ENCODE results near the gene SH3YL1.

SH3YL1 gene

DNA sequence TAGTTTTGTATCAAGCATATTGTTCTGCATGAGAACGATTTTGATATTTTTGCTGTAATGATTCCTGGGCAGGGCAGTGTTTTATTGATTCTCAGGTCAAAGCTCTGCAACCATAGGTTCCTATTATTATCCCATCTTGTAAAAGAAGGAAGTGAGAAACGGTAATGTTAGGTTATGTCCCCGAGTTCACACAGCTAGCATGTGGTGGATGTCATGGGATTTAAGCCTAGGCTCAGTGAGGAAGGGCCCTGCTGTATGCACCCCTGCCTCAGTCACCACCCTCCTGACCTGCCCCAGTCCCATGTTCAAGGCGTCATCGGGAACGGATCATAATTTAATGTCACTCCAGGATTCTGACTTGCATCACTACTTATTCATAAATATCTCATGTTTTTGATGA, 11.6 kb upstream of the SH3YL1 start:
- DNase-seq (ENCODE audit: low spot score), result peak; percentile 54
- TF ChIP-seq, protein P1, sequence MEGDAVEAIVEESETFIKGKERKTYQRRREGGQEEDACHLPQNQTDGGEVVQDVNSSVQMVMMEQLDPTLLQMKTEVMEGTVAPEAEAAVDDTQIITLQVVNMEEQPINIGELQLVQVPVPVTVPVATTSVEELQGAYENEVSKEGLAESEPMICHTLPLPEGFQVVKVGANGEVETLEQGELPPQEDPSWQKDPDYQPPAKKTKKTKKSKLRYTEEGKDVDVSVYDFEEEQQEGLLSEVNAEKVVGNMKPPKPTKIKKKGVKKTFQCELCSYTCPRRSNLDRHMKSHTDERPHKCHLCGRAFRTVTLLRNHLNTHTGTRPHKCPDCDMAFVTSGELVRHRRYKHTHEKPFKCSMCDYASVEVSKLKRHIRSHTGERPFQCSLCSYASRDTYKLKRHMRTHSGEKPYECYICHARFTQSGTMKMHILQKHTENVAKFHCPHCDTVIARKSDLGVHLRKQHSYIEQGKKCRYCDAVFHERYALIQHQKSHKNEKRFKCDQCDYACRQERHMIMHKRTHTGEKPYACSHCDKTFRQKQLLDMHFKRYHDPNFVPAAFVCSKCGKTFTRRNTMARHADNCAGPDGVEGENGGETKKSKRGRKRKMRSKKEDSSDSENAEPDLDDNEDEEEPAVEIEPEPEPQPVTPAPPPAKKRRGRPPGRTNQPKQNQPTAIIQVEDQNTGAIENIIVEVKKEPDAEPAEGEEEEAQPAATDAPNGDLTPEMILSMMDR (IDR thresholded peaks at IDR 0.05; ENCODE audit: borderline replicate concordance, control extremely low read depth, extremely low read depth, insufficient read depth, missing control alignments), result no peak
- in situ Hi-C loops (cut with MboI; ENCODE audit: low sequenced_read_pairs, unreplicated experiment), result no loop called here

DNA sequence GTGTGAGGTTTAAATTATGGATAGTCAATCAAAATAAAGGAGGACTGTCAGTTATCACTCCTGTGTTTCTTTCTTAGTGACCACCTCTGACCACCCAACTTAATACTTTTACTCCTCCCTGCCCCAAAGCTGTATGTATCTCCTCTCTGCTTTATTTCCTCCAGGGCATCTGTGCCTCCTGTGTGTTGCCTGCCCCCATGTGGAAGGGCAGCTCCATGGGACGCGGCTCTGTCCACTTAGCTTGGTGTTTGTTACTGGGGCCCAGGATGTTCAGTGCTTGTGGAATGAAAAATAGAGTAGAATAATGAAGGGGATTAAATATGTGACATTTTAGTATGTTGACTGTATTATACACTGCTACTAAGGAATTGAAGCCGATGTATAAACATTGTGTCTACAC, 10.7 kb upstream of the SH3YL1 start:
- no peak for DNase-seq (ENCODE audit: low spot score)
- TF ChIP-seq, protein P1 (IDR thresholded peaks at IDR 0.05; ENCODE audit: borderline replicate concordance, control extremely low read depth, extremely low read depth, insufficient read depth, missing control alignments), result no peak
- in situ Hi-C loops (cut with MboI; ENCODE audit: low sequenced_read_pairs, unreplicated experiment), result no loop called here

DNA sequence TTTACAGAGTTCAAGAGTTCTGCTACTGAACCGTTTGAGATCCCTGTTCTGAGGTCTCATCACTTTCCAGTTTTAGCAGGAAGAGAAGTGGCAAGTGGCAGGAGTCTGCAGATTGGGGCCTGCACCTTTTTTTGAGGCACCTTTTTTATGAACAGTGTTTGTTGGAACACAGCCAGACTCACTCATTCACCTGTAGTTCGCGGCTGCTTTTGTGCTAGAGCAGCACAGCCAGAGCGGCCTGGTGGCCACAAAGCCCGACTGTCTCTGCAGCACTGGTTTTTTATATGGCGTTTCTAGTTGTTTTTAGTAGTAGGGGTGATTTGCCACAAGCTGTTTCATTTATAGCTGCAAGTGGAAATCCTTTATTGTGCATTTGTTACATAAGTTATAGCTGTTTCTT, 9.5 kb upstream of the SH3YL1 start:
- in situ Hi-C loops (cut with MboI; ENCODE audit: low sequenced_read_pairs, unreplicated experiment), result no loop called here
- DNase-seq (ENCODE audit: low spot score), result no peak
- TF ChIP-seq, protein P1 (IDR thresholded peaks at IDR 0.05; ENCODE audit: borderline replicate concordance, control extremely low read depth, extremely low read depth, insufficient read depth, missing control alignments), result no peak

DNA sequence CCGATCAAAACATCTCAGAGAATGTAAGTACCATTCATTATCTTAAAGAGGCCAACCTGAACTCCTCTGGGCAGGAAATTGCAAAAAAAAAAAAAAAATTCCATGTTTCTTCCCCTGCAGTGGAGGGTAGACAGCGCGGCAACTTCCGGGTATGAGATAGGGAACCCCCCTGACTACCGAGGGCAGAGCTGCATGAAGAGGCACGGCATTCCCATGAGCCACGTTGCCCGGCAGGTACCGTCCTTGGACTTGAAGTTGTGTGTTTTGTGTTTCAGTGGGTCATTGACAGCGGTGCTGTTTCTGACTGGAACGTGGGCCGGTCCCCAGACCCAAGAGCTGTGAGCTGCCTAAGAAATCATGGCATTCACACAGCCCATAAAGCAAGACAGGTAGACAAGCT, 8.1 kb upstream of the SH3YL1 start:
- in situ Hi-C loops (cut with MboI; ENCODE audit: low sequenced_read_pairs, unreplicated experiment), result no loop called here
- no peak for DNase-seq (ENCODE audit: low spot score)
- TF ChIP-seq, protein P1 (IDR thresholded peaks at IDR 0.05; ENCODE audit: borderline replicate concordance, control extremely low read depth, extremely low read depth, insufficient read depth, missing control alignments), result no peak

DNA sequence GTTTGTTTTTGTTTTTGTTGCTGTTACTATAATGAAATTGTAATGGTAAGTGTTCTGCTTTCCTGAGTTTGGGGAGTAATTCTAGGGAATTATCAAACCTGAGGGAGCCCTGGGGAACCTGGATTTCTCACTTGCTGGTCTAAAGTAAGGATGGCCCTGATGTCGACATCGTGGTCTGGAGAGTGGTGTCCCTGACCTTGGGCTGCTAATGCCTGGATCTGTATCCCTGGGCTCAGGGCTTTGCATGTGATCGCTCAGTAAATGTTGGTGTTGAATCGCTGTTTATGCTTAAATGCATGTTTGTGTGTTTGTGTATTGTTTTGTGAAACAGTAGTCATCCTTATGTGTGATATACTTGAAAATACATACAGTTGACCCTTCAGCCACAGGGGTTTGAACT, 7.0 kb upstream of the SH3YL1 start:
- in situ Hi-C loops (cut with MboI; ENCODE audit: low sequenced_read_pairs, unreplicated experiment), result no loop called here
- TF ChIP-seq, protein P1 (IDR thresholded peaks at IDR 0.05; ENCODE audit: borderline replicate concordance, control extremely low read depth, extremely low read depth, insufficient read depth, missing control alignments), result no peak
- no peak for DNase-seq (ENCODE audit: low spot score)

DNA sequence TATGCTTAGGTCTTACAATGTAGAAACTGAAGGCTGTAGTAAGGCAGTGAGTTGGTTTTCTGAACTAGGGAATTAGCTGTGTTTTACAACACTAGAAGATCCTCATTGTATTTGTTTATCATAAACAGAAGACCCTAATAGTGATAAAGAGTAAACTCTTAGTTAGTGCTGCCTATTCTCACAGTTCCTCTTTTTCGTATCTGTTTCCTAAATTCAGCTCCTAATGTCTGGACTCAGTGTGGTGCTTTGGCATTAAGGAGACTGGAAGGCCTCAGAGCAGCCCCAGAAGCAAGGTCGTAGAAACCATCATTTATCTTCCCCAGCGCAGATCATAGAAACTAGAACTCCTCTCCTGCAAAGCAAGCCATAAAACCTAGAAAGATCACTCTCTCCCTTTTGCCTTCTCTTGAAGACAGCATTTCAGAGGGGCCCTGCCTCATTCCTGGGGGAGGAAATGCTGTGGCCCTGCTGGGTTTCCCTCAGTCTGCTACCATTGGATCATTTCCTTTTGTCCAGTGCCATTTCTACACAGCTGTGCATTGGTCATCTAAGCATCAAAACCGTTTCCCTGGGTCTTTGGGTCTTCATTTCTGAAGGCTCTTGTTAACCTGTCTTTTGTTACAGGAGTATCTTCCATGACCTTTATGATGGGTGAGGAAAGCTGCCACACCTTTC, 5.7 kb upstream of the SH3YL1 start:
- no peak for DNase-seq (ENCODE audit: low spot score)
- TF ChIP-seq, protein P1 (IDR thresholded peaks at IDR 0.05; ENCODE audit: borderline replicate concordance, control extremely low read depth, extremely low read depth, insufficient read depth, missing control alignments), result no peak
- in situ Hi-C loops (cut with MboI; ENCODE audit: low sequenced_read_pairs, unreplicated experiment), result no loop called here

Measured in GM13976 (cell line).